Bronchial epithelial cell (primary cell): ENCODE data around the gene METTL4. TPM values are rescaled to one million over a fixed set of nuclear protein-coding genes. Genes with fewer than 3 reads are reported as not detected.

Source experiments
- DNase-seq: peaks from one replicate; pipeline ENCODE4 v3.0.0-alpha.2; 2010; ENCODE audit warnings: low read depth
- FAIRE-seq: peaks from 2 replicates; lab custom pipeline; 2011; peaks lifted over from hg19 to GRCh38; lab: Jason Lieb, UNC
- H3K27me3 ChIP-seq: 2 replicates; pipeline ENCODE4 v1.5.1; 2011; ENCODE audit warnings: low read length; ENCODE audit not compliant: control insufficient read depth, insufficient read depth
- H3K36me3 ChIP-seq: 2 replicates; pipeline ENCODE4 v1.5.1; 2011; ENCODE audit warnings: low read length; ENCODE audit not compliant: control insufficient read depth, insufficient read depth
- H3K4me3 ChIP-seq: 2 replicates; pipeline ENCODE4 v1.5.1; 2011; ENCODE audit warnings: mild to moderate bottlenecking, low read depth, low read length, control low read depth
- total RNA-seq: library from RNA; depleted of rRNA; stranded (reverse); fragments of >200 nt; gene quantifications from 2 replicates; pipeline ENCODE4 v1.2.1, GENCODE V29; 2014
- TF ChIP-seq, protein P1 (sequence below): IDR thresholded peaks from 2 replicates; pipeline ENCODE4 v1.5.1; 2011; ENCODE audit warnings: mild to moderate bottlenecking, moderate library complexity, low read length, control low read depth, inconsistent platforms; ENCODE audit not compliant: insufficient read depth, severe bottlenecking

METTL4 gene
- total RNA-seq, 1 donor from 2014 or later = 8.2 TPM

DNA sequence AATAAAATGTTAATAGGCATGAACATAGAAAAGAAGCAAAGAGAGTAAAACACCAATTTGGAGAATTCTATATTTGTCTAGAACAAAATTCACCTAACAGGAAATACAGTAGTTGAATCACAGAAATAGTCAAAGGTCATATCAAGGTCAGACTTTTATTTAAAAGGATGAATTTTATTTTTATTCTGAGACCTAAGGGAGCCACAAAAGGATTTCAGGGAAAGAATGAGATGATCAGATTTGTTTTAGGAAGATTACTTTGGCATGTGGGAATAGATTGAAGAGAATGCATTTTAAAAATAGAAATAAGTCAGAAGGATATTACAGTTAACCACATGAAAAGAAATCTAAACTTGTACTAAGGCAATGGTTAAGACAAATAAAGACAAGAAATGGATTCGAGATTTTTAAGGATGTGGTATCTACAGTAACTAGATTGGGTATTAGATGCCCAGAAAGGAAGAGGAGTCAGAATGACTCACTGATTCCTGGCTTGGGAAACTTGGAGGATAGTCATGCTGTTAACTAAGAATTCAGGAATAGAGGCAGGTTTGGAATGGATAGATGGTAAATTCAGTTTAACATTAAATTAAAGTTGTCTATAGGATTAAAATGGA lies 56.0 kb downstream of the METTL4 start:
- Histone ChIP-seq H3K4me3 (no peak overlapping the region), H3K27me3 (no peaks in the 10 kb centered on the region), H3K36me3 (no peaks in the 10 kb centered on the region)
- DNase-seq = peak; percentile 93
- FAIRE-seq = no peak
- TF ChIP-seq, protein P1, sequence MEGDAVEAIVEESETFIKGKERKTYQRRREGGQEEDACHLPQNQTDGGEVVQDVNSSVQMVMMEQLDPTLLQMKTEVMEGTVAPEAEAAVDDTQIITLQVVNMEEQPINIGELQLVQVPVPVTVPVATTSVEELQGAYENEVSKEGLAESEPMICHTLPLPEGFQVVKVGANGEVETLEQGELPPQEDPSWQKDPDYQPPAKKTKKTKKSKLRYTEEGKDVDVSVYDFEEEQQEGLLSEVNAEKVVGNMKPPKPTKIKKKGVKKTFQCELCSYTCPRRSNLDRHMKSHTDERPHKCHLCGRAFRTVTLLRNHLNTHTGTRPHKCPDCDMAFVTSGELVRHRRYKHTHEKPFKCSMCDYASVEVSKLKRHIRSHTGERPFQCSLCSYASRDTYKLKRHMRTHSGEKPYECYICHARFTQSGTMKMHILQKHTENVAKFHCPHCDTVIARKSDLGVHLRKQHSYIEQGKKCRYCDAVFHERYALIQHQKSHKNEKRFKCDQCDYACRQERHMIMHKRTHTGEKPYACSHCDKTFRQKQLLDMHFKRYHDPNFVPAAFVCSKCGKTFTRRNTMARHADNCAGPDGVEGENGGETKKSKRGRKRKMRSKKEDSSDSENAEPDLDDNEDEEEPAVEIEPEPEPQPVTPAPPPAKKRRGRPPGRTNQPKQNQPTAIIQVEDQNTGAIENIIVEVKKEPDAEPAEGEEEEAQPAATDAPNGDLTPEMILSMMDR = no peak

DNA sequence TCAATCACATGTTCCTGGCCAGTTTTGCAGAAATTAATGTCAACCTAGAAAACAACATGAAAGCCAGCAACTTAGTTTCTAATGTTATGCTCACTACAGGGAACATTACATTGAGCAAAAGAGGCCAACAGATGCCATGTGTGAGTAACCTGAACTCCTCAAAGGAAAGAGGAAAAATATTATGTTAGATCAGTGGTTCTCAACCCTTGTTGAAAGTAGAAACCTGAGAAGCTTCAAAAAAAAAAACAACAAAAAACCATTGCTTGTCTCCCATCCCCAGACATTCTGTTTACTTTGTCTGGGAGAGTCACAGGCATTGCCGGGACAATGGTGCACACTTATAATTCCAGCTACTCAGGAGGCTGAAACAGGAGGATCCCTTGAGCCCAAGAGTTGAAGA lies 57.7 kb downstream of the METTL4 start:
- no peaks in the 10 kb centered on the region for H3K27me3 ChIP-seq
- DNase-seq = peak; percentile 11
- H3K4me3 ChIP-seq = no peak overlapping the region
- H3K36me3 ChIP-seq = no peaks in the 10 kb centered on the region
- no peak for FAIRE-seq
- TF ChIP-seq, protein P1 = no peak

GRCh38 chr18:2512059-2512458 lies 59.2 kb downstream of the METTL4 start:
- Histone ChIP-seq H3K4me3 (no peak overlapping the region), H3K36me3 (no peaks in the 10 kb centered on the region), H3K27me3 (no peaks in the 10 kb centered on the region)
- FAIRE-seq (no peak), DNase-seq (no peak)
- TF ChIP-seq, protein P1 = no peak

GRCh38 chr18:2511451-2511850 lies 59.9 kb downstream of the METTL4 start:
- Histone ChIP-seq H3K4me3 (no peak overlapping the region), H3K27me3 (no peaks in the 10 kb centered on the region), H3K36me3 (no peaks in the 10 kb centered on the region)
- no peak for DNase-seq
- no peak for FAIRE-seq
- TF ChIP-seq, protein P1 = no peak

DNA sequence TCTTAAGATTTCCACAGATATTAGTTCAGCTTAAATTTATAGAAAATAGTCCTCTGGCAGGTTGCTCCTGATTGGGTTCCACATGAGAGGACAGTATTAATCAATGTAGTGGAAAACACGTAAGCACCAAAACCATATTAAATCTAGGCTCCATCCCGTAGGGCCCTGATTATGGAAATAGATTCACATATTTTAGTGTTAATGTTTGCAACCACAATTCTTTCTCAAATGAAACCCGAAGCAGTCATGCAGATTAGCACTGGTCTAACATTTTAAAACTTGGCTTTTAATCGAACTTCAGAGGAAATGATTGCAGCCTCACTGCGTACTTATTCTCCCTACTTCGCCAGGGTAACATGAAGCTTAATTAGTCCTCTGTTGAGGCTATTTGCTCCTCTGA lies 60.9 kb downstream of the METTL4 start:
- H3K27me3 ChIP-seq = no peaks in the 10 kb centered on the region
- H3K36me3 ChIP-seq = no peaks in the 10 kb centered on the region
- H3K4me3 ChIP-seq = no peak overlapping the region
- FAIRE-seq (no peak), DNase-seq (no peak)
- TF ChIP-seq, protein P1 = no peak

DNA sequence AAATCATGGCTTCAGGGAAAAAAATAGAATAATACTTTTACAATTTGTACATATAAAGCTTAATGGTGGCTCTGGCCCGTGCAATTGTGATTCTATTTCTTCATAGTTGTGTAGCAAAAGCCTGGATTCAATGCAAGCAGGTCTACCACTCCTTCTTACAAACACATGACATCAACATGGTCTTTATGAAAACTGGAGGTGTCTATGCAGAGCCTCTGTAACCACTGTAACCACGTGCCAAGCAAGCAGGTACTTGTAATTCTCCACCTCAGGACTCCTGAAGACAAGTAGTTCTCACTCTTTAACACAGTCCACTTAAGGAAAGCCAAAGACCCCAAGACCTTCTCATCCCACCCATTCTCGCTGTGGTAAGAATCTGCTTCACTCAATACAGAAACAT lies 62.6 kb downstream of the METTL4 start:
- Histone ChIP-seq H3K27me3 (no peaks in the 10 kb centered on the region), H3K4me3 (no peak overlapping the region), H3K36me3 (no peaks in the 10 kb centered on the region)
- DNase-seq (peak; percentile 77), FAIRE-seq (no peak)
- TF ChIP-seq, protein P1 = no peak
